ENCODE measurements around the gene PARD3.

PARD3 gene

GRCh38 chr10:34193931-34194626 is 621.0 kb downstream of the PARD3 start:
- no peak for DNase-seq

DNA sequence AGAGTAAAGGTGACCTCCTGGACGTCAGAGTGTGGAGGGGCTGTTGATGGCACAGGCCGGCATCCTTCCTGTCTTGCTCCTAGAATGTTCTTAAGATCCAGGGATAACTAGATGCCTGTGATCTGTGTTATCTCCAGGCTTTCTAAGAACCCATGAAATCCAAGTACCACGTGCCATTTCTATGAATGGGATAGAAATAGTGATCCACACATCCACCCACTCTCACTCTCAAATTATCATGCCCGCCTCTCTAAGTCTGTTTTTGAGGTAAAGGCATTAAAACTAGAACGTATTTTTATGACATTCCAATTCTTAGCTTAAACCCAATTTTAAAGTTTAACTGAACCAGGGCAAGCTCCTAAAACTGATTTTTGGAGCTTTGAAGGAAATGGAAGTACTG is 622.5 kb downstream of the PARD3 start:
- no peak for DNase-seq

DNA sequence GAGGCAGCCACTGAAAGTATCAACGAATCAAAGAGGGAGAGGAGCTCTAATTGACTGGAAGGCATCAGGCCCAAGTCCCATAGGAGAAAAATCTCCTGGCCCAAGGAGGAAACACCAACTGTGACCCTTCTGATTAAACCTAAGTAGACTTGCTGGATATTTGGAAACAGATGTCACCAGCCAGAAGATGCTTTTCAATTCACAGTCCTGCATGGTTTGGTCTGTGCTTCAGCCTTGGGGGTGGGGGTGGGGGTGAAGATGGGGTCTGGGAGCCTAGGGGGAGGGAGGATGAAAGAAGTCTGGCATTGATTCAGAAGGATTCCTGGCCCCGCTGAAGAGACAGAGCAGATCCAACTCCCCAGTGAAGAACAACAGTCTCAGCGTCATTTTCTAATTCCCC is 623.7 kb downstream of the PARD3 start:
- no peak for DNase-seq

- DNase-seq = no peak
These were observed 624.5 kb downstream of the PARD3 start for GRCh38 chr10:34190580-34190979.

GRCh38 chr10:34189830-34190229 is 625.3 kb downstream of the PARD3 start:
- no peak for DNase-seq

GRCh38 chr10:34188221-34188620 is 626.9 kb downstream of the PARD3 start:
- DNase-seq = no peak

DNA sequence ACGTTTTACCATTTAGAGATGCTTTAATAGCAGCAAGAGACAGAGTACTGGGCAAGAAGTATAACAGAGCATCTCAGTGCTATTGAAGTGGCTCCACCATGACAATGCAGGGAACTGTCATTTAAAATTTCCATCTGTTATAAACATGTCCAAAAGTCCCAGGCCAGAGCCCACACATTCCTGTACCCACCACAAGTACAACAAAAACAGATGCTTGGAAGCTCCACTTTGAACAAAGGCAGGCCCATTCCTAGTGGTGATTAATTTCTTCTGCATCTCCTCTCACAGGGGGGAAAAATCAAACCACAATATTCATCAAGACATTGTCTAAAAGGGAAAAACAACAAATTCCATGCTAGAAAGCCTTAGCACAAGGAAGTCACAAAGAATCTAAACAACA is 627.9 kb downstream of the PARD3 start:
- no peak for DNase-seq

GRCh38 chr10:34186745-34187144 is 628.4 kb downstream of the PARD3 start:
- no peak for DNase-seq

DNA sequence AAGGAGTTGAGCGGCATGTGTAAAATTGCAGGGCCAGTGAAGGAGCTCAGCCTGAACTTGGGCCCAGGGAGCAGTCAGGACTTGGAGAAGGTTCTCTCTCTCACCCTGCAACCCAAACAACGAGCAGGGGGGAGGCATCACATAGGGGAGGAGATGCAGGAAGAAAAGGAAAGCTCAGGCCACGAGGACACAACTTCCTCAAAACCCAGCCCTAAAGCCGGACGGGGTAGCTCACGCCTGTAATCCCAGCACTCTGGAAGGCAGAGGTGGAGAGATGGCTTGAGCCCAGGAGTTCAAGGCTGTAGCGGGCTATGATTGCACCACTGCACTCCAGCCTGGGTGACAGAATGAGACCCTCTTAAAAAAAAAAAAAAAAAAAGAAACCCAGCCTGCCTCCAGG is 629.1 kb downstream of the PARD3 start:
- DNase-seq = no peak

GRCh38 chr10:34184939-34185386 is 630.1 kb downstream of the PARD3 start:
- DNase-seq = no peak

GRCh38 chr10:34184397-34184796 is 630.7 kb downstream of the PARD3 start:
- DNase-seq = no peak

DNA sequence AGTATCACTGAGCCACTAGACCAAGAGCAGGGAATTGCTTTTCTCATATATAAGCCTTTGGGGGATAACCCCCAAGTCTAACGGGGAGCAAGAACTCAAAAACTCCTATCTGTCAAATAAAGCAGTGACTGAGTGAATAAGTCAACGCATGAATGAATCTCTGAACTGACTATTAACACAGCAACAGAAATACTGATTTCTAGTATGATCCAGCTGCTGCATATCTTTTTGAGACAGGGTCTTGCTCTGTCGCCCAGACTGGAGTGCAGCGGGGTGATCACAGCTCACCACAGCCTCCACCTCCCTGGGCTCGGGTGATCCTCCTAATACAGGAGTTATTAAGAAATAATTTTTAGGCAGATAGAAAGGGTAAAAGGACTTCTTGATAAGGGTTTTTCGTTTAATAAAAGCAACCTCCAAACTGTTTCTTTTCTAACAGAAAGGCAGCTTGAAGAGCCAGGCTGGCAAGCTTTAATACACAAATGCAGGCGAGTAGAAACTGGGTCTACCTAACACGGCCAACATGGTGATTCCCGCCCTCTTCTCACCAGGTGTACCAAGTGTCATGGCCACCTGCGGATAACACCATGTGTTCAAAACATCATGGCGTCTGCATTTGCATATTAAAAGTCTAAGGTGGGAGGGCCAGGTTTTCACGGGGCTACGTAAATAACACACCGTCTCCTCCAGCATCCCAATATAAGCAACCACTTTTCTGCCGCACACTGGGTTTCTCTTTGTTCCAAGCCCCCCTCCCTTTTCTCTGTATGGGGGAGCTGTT is 631.9 kb downstream of the PARD3 start:
- no peak for DNase-seq

DNA sequence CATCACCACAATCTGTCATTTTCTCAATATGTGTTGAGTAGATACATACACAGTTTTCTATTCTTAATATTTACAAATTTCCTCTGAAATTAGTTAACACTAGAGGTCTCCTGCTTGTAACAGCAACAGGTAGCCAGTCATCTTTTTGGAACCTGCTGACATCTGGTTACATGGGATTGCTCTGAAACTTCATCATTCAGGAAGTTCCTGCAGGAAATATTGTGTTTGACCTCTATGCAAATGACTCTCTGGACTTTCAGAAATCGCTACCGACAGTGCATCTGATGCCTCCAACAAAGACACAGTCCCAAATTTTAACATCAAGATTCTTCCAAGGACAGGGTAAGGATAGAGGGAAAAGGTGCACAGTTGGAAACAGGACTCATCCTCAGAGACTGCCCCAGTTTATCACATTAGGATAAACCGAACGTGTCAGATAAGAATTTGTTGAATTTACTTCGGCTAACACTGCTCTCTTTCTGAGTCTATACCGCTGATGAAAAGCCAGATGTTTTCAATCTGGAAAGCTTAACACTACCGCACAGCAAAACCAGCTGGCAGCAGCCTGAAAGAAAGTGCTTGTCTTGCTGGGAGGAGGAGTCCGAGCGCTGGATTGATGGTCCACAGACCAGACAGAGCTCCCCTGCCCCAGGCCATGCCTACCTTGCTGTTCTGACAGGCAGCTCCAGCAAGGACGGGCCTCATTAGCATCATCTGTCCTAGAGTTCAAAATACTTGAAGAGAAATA is 633.4 kb downstream of the PARD3 start:
- no peak for DNase-seq

- no peak for DNase-seq
These were observed 634.3 kb downstream of the PARD3 start for GRCh38 chr10:34180749-34181148.

GRCh38 chr10:34179280-34179679 is 635.8 kb downstream of the PARD3 start:
- no peak for DNase-seq

DNA sequence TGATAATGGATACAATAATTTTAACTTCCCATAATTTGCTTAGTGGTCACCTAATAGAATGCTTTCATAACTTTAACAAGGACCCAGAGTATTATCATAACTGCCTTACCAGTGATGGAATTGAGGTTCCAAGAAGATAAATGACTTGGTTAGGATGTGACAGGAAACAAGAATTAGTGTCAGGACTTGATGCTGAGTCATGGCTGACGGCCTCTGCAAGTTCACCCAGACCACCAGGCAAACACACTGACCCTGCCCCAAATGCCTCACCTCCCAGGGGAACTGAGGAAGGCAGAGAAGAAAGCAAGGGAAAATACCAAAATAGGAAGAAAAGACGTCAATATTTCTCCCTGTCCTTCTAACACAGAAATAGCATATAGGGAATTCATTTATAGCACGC is 636.3 kb downstream of the PARD3 start:
- no peak for DNase-seq

GRCh38 chr10:34178196-34178595 is 636.9 kb downstream of the PARD3 start:
- no peak for DNase-seq

DNA sequence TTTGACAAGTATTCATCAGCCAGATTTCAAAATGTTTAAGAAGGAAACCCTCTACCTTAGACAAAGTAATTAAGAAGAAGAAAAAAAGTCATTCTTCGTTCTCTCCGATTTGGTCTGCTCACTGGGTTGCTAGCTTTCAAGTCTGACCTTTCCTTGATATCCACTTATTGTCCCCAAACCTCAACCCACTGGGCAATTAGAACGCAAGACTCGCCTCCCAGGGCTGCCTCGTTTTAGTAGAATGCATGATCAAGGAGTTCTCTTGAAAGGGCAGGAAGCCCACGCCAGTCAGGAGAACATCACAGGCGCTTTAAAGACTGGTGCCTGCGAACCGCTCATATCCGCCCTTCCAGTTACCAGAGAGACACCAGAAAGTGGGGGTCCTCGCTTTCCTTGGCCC is 637.7 kb downstream of the PARD3 start:
- no peak for DNase-seq

DNA sequence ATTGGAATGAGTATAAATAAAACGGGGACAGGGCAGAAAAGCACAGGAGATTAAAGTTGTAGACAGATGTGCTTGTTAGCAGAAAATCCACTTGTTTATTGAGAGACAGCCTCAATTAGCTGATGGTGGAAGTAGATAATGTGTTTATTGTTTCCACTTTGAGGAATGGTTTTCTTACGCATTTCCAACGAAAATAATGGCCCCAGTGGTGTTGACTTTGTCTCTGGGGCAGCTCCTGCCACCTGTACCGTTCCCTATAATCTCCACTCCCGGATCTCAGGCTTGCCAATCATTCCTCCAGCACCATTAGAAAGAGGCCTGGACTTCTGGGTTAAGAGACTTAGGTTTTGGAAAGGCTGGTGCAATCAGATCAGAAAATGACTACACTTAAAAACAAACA is 638.7 kb downstream of the PARD3 start:
- DNase-seq = no peak

- no peak for DNase-seq
These were observed 640.0 kb downstream of the PARD3 start for GRCh38 chr10:34175121-34175520.

- no peak for DNase-seq
These were observed 642.1 kb downstream of the PARD3 start for GRCh38 chr10:34172936-34173533.

- no peak for DNase-seq
These were observed 643.1 kb downstream of the PARD3 start for GRCh38 chr10:34171957-34172527.

- DNase-seq = no peak
These were observed 645.4 kb downstream of the PARD3 start for GRCh38 chr10:34169677-34170076.

All from NCI-H2171 (cell line).